SK-N-MC (cell line): ENCODE data around the gene DLEU7.

Source experiments
- DNase-seq: peaks from one replicate; pipeline ENCODE4 v3.0.0-alpha.2; 2011; ENCODE audit warnings: low read depth, low spot score
- H3K27ac ChIP-seq: fragments of 200-600 bp; sonication (generic); 2 replicates; pipeline ENCODE4 v1.5.1; 2016; ENCODE audit warnings: mixed run types
- H3K36me3 ChIP-seq: fragments of 200-600 bp; sonication (generic); 2 replicates; pipeline ENCODE4 v1.6.1; 2017; ENCODE audit warnings: antibody characterized with exemption, low read length, mixed read lengths; ENCODE audit not compliant: insufficient read depth
- H3K4me3 ChIP-seq: fragments of 200-600 bp; sonication (generic); 2 replicates; pipeline ENCODE4 v1.5.1; 2016
- H3K9ac ChIP-seq: fragments of 200-600 bp; sonication (generic); 2 replicates; pipeline ENCODE4 v1.8.0; 2017; ENCODE audit warnings: mixed run types, mixed read lengths; ENCODE audit not compliant: insufficient read length
- H3K9me3 ChIP-seq: fragments of 200-600 bp; sonication (generic); 2 replicates; pipeline ENCODE4 v1.6.1; 2017; ENCODE audit warnings: low read depth, mild to moderate bottlenecking, antibody characterized with exemption, low read length, moderate library complexity, mixed read lengths
- EZH2 ChIP-seq: fragments of 200-600 bp; sonication (generic); IDR thresholded peaks from one replicate; pipeline ENCODE4 v1.6.1; 2017; ENCODE audit warnings: antibody characterized with exemption
- FOXP2 ChIP-seq: optimal IDR thresholded peaks from 2 replicates; pipeline ENCODE3; 2011; ENCODE audit warnings: mild to moderate bottlenecking, moderate library complexity; ENCODE audit not compliant: insufficient read depth; ENCODE audit errors: extremely low read length, control extremely low read depth
- POLR2AphosphoS5 ChIP-seq: IDR thresholded peaks from 2 replicates; pipeline ENCODE4 v1.6.1; 2012; ENCODE audit warnings: mild to moderate bottlenecking, low read depth, low read length, borderline replicate concordance

The DLEU7 gene

GRCh38 chr13:50840284-50840683 is 3.2 kb downstream of the DLEU7 start:
- 0 out of 2 replicates have a peak overlapping the region, but pooled peaks have one; percentile 15 for H3K27ac ChIP-seq
- H3K9me3 ChIP-seq, result no peaks in the 10 kb centered on the region
- no peaks in the 10 kb centered on the region for H3K36me3 ChIP-seq
- H3K9ac ChIP-seq, result no peak overlapping the region
- TF ChIP-seq FOXP2 (no peak), EZH2 (no peak), POLR2AphosphoS5 (no peak; the same call in 1 of the 2 replicates)
- DNase-seq, result peak; percentile 88
- H3K4me3 ChIP-seq, result peak overlapping the region; percentile 48

- TF ChIP-seq FOXP2, result no peak
- TF ChIP-seq POLR2AphosphoS5, result no peak
- no peak for TF ChIP-seq EZH2
- 0 out of 2 replicates have a peak overlapping the region, but pooled peaks have one; percentile 15 for H3K27ac ChIP-seq
- peak overlapping the region; percentile 48 for H3K4me3 ChIP-seq
- no peaks in the 10 kb centered on the region for H3K9me3 ChIP-seq
- H3K9ac ChIP-seq, result no peak overlapping the region
- no peaks in the 10 kb centered on the region for H3K36me3 ChIP-seq
- DNase-seq, result no peak
Observed at GRCh38 chr13:50839828-50840227, 3.7 kb downstream of the DLEU7 start.

GRCh38 chr13:50838701-50839100 is 4.8 kb downstream of the DLEU7 start:
- H3K27ac ChIP-seq, result no peak overlapping the region
- H3K9ac ChIP-seq, result no peak overlapping the region
- TF ChIP-seq FOXP2, result no peak
- no peak for TF ChIP-seq POLR2AphosphoS5
- no peak for TF ChIP-seq EZH2
- no peak for DNase-seq
- no peaks in the 10 kb centered on the region for H3K36me3 ChIP-seq
- H3K4me3 ChIP-seq, result no peak overlapping the region
- no peaks in the 10 kb centered on the region for H3K9me3 ChIP-seq

- Histone ChIP-seq H3K9ac (no peak overlapping the region), H3K36me3 (no peaks in the 10 kb centered on the region), H3K9me3 (no peaks in the 10 kb centered on the region), H3K27ac (no peak overlapping the region), H3K4me3 (no peak overlapping the region)
- no peak for DNase-seq
- no peak for TF ChIP-seq POLR2AphosphoS5
- TF ChIP-seq EZH2, result no peak
- TF ChIP-seq FOXP2, result no peak
Observed at GRCh38 chr13:50838031-50838430, 5.5 kb downstream of the DLEU7 start.

GRCh38 chr13:50831512-50831911 is 12.0 kb downstream of the DLEU7 start:
- TF ChIP-seq EZH2 (no peak), FOXP2 (no peak), POLR2AphosphoS5 (no peak)
- Histone ChIP-seq H3K27ac (no peak overlapping the region), H3K36me3 (no peaks in the 10 kb centered on the region), H3K9ac (no peak overlapping the region), H3K9me3 (no peaks in the 10 kb centered on the region), H3K4me3 (no peak overlapping the region)
- DNase-seq, result no peak

GRCh38 chr13:50829896-50830295 is 13.6 kb downstream of the DLEU7 start:
- TF ChIP-seq EZH2, result no peak
- no peak for TF ChIP-seq POLR2AphosphoS5
- TF ChIP-seq FOXP2, result no peak
- no peak overlapping the region for H3K9ac ChIP-seq
- DNase-seq, result no peak
- H3K4me3 ChIP-seq, result no peak overlapping the region
- H3K9me3 ChIP-seq, result no peaks in the 10 kb centered on the region
- no peaks in the 10 kb centered on the region for H3K36me3 ChIP-seq
- H3K27ac ChIP-seq, result no peak overlapping the region

GRCh38 chr13:50829226-50829625 is 14.3 kb downstream of the DLEU7 start:
- H3K9me3 ChIP-seq, result no peaks in the 10 kb centered on the region
- TF ChIP-seq EZH2, result no peak
- no peak for TF ChIP-seq POLR2AphosphoS5
- TF ChIP-seq FOXP2, result no peak
- no peak for DNase-seq
- no peak overlapping the region for H3K9ac ChIP-seq
- no peak overlapping the region for H3K4me3 ChIP-seq
- H3K36me3 ChIP-seq, result no peaks in the 10 kb centered on the region
- no peak overlapping the region for H3K27ac ChIP-seq

- H3K27ac ChIP-seq, result no peak overlapping the region
- H3K4me3 ChIP-seq, result no peak overlapping the region
- H3K9ac ChIP-seq, result no peak overlapping the region
- no peak for DNase-seq
- H3K9me3 ChIP-seq, result no peaks in the 10 kb centered on the region
- TF ChIP-seq POLR2AphosphoS5 (no peak), EZH2 (no peak), FOXP2 (no peak)
- no peaks in the 10 kb centered on the region for H3K36me3 ChIP-seq
Observed at GRCh38 chr13:50826035-50826434, 17.5 kb downstream of the DLEU7 start.

GRCh38 chr13:50812242-50812641 is 31.2 kb downstream of the DLEU7 start:
- H3K9ac ChIP-seq, result no peak overlapping the region
- H3K9me3 ChIP-seq, result no peaks in the 10 kb centered on the region
- no peak overlapping the region for H3K4me3 ChIP-seq
- TF ChIP-seq EZH2 (no peak), POLR2AphosphoS5 (no peak), FOXP2 (no peak)
- H3K27ac ChIP-seq, result no peak overlapping the region
- H3K36me3 ChIP-seq, result no peaks in the 10 kb centered on the region
- DNase-seq, result no peak

- Histone ChIP-seq H3K9ac (no peak overlapping the region), H3K4me3 (no peak overlapping the region), H3K36me3 (no peaks in the 10 kb centered on the region), H3K9me3 (no peaks in the 10 kb centered on the region; the same call in 1 of the 2 replicates), H3K27ac (no peak overlapping the region)
- TF ChIP-seq POLR2AphosphoS5, result no peak
- TF ChIP-seq EZH2, result no peak
- no peak for TF ChIP-seq FOXP2
- no peak for DNase-seq
Observed at GRCh38 chr13:50810998-50811397, 32.5 kb downstream of the DLEU7 start.
